PC-3 (cell line): ENCODE data around the gene CLEC19A. TPM values are rescaled to one million over a fixed set of nuclear protein-coding genes. Genes with fewer than 3 reads are reported as not detected.

Experiments used
- ATAC-seq: fragments of 200-7000 bp; cut with Tn5 transposase; 2 replicates; pipeline ENCODE4 v1.9.1; 2020; ENCODE audit warnings: mild to moderate bottlenecking, moderate library complexity
- BruUV-seq: library from RNA; stranded (reverse); fragments of 400-500 nt; replicated peaks from 2 replicates; lab custom pipeline; 2021; lab: Mats Ljungman, UMichigan
- CTCF ChIA-PET: fragments of 300-600 bp; sonication (Branson Sonifier 250); formaldehyde crosslinking; loops from one replicate; lab custom pipeline; 2022; ENCODE audit warnings: antibody characterized with exemption; lab: Charles Lee
- POLR2A ChIA-PET: fragments of 300-600 bp; sonication (Branson Sonifier 250); formaldehyde crosslinking; loops from one replicate; lab custom pipeline; 2022; ENCODE audit warnings: antibody characterized with exemption; ENCODE audit not compliant: unreplicated experiment; lab: Charles Lee
- DNase-seq: peaks from one replicate; pipeline ENCODE4 v3.0.0-alpha.2; 2015
- H2AFZ ChIP-seq: fragments of 300-600 bp; sonication (generic); 2 replicates; pipeline ENCODE4 v1.6.0; 2016; ENCODE audit warnings: antibody characterized with exemption, low read length
- H3F3A ChIP-seq: fragments of 300-600 bp; sonication (generic); one replicate; pipeline ENCODE4 v1.6.0; 2017; ENCODE audit warnings: antibody characterized with exemption, low read length, control low read depth, mild to moderate bottlenecking; ENCODE audit not compliant: unreplicated experiment
- H3K27ac ChIP-seq: fragments of 300-600 bp; sonication (generic); 2 replicates; pipeline ENCODE4 v1.5.1; 2016; ENCODE audit warnings: mild to moderate bottlenecking, low read length
- H3K27me3 ChIP-seq: fragments of 300-600 bp; sonication (generic); 2 replicates; pipeline ENCODE4 v1.6.1; 2016; ENCODE audit warnings: low read length, mixed read lengths
- H3K36me3 ChIP-seq: fragments of 300-600 bp; sonication (generic); 2 replicates; pipeline ENCODE4 v1.6.1; 2016; ENCODE audit warnings: low read depth, mixed run types, low read length, mixed read lengths
- H3K4me1 ChIP-seq: fragments of 300-600 bp; sonication (generic); 2 replicates; pipeline ENCODE4 v1.5.1; 2016; ENCODE audit warnings: low read length; ENCODE audit not compliant: insufficient read depth
- H3K4me2 ChIP-seq: fragments of 300-600 bp; sonication (generic); 2 replicates; pipeline ENCODE4 v1.6.0; 2016; ENCODE audit warnings: low read length
- H3K4me3 ChIP-seq: fragments of 300-600 bp; sonication (generic); 2 replicates; pipeline ENCODE4 v1.5.1; 2016; ENCODE audit warnings: mild to moderate bottlenecking, low read length, mixed read lengths
- H3K79me2 ChIP-seq: fragments of 300-600 bp; sonication (generic); 2 replicates; pipeline ENCODE4 v1.6.1; 2017; ENCODE audit warnings: low read length, mixed read lengths
- H3K9ac ChIP-seq: fragments of 300-600 bp; sonication (generic); 2 replicates; pipeline ENCODE4 v1.6.0; 2016; ENCODE audit warnings: mild to moderate bottlenecking, low read length
- H3K9me2 ChIP-seq: fragments of 300-600 bp; sonication (generic); replicated peaks from 2 replicates; pipeline ENCODE4 v1.6.1; 2016; ENCODE audit warnings: mixed run types, low read length, mixed read lengths
- H3K9me3 ChIP-seq: fragments of 300-600 bp; sonication (generic); 2 replicates; pipeline ENCODE4 v1.6.1; 2016; ENCODE audit warnings: low read length, mixed read lengths
- H4K20me1 ChIP-seq: fragments of 300-600 bp; sonication (generic); 2 replicates; pipeline ENCODE4 v1.6.1; 2016; ENCODE audit warnings: low read length, mixed read lengths
- EZH2 ChIP-seq: fragments of 300-600 bp; sonication (generic); IDR thresholded peaks from one replicate; pipeline ENCODE4 v1.6.1; 2017; ENCODE audit warnings: antibody characterized with exemption, mild to moderate bottlenecking, low read length; ENCODE audit not compliant: unreplicated experiment
- EZH2phosphoT487 ChIP-seq: fragments of 300-600 bp; sonication (generic); IDR thresholded peaks from 2 replicates; pipeline ENCODE4 v1.6.1; 2018; ENCODE audit warnings: mild to moderate bottlenecking, antibody characterized with exemption, low read length, borderline replicate concordance
- intact Hi-C: fragments of 100-400 bp; cut with micrococcal nuclease; formaldehyde crosslinking; loops from 2 replicates; pipeline ENCODE4 v1.9.0; 2023
- total RNA-seq: library from RNA; depleted of rRNA; stranded (reverse); fragments of >200 nt; gene quantifications from 2 replicates; pipeline ENCODE4 v1.2.3, GENCODE V29; 2014
- TF ChIP-seq, protein P1 (sequence below): fragments of 300-600 bp; sonication (generic); conservative IDR thresholded peaks from 2 replicates; pipeline ENCODE4 v1.5.1; 2017; ENCODE audit warnings: antibody characterized with exemption, low read depth, mild to moderate bottlenecking, low read length

The CLEC19A gene
- total RNA-seq, 1 experiment from 2014 or later: not detected

GRCh38 chr16:19274165-19274797 is 11.2 kb upstream of the CLEC19A start:
- BruUV-seq: no TSS peak
- ChIA-PET POLR2A (no interaction called here), CTCF (no interaction called here)
- Histone ChIP-seq H3K4me2 (no peak overlapping the region), H3F3A (no peaks in the 10 kb centered on the region), H3K4me1 (no peaks in the 10 kb centered on the region), H3K9ac (no peak overlapping the region), H2AFZ (no peak overlapping the region), H3K36me3 (no peaks in the 10 kb centered on the region), H3K4me3 (no peak overlapping the region), H3K9me3 (no peaks in the 10 kb centered on the region), H3K27me3 (no peaks in the 10 kb centered on the region), H3K27ac (no peak overlapping the region), H3K9me2 (no peaks in the 10 kb centered on the region), H3K79me2 (no peaks in the 10 kb centered on the region), H4K20me1 (no peaks in the 10 kb centered on the region)
- ATAC-seq: no peak
- TF ChIP-seq, protein P1, sequence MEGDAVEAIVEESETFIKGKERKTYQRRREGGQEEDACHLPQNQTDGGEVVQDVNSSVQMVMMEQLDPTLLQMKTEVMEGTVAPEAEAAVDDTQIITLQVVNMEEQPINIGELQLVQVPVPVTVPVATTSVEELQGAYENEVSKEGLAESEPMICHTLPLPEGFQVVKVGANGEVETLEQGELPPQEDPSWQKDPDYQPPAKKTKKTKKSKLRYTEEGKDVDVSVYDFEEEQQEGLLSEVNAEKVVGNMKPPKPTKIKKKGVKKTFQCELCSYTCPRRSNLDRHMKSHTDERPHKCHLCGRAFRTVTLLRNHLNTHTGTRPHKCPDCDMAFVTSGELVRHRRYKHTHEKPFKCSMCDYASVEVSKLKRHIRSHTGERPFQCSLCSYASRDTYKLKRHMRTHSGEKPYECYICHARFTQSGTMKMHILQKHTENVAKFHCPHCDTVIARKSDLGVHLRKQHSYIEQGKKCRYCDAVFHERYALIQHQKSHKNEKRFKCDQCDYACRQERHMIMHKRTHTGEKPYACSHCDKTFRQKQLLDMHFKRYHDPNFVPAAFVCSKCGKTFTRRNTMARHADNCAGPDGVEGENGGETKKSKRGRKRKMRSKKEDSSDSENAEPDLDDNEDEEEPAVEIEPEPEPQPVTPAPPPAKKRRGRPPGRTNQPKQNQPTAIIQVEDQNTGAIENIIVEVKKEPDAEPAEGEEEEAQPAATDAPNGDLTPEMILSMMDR: no peak
- TF ChIP-seq EZH2: no peak
- no peak for TF ChIP-seq EZH2phosphoT487
- no peak for DNase-seq
- intact Hi-C loops: no loop called here

- ChIA-PET POLR2A (no interaction called here), CTCF (no interaction called here)
- Histone ChIP-seq H3K36me3 (no peaks in the 10 kb centered on the region), H3F3A (no peaks in the 10 kb centered on the region), H2AFZ (no peak overlapping the region), H3K27me3 (no peaks in the 10 kb centered on the region), H4K20me1 (no peaks in the 10 kb centered on the region), H3K4me2 (no peak overlapping the region), H3K27ac (no peak overlapping the region), H3K4me3 (no peak overlapping the region), H3K9ac (no peak overlapping the region), H3K4me1 (peaks cover 2% of the 10 kb centered on the region), H3K9me3 (no peaks in the 10 kb centered on the region), H3K79me2 (no peaks in the 10 kb centered on the region), H3K9me2 (no peaks in the 10 kb centered on the region)
- DNase-seq (no peak), ATAC-seq (no peak)
- TF ChIP-seq, protein P1: no peak
- TF ChIP-seq EZH2 (no peak), EZH2phosphoT487 (no peak)
- intact Hi-C loops: no loop called here
- no TSS peak for BruUV-seq
Measured at GRCh38 chr16:19278403-19278802, 7.1 kb upstream of the CLEC19A start.

DNA sequence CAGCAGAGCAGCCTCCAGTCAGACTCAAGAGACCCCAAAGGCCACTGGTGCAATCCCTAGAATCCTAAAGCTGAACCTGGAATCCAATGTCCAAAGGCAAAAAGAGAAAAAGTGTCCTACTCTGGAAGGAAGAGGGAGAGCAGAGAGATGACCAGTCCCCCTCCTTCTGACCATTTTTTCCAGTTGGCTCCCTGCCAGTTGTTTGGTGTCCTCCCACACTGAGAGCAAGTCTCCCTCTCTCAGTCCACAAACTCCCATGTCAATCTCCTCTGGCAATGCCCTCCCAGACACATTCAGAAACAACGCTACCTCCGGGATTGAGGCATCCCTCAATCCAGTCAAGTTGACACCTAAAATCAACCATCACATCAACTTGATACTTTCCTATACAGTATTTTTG is 4.3 kb upstream of the CLEC19A start:
- POLR2A ChIA-PET: no interaction called here
- CTCF ChIA-PET: no interaction called here

More for the DNA sequence above, 4.3 kb upstream of the CLEC19A start:
- Histone ChIP-seq H3K4me2 (no peak overlapping the region), H4K20me1 (no peaks in the 10 kb centered on the region), H2AFZ (no peak overlapping the region), H3K9me2 (no peaks in the 10 kb centered on the region), H3K36me3 (no peaks in the 10 kb centered on the region), H3K9me3 (no peaks in the 10 kb centered on the region), H3K4me1 (peaks cover 8% of the 10 kb centered on the region), H3K79me2 (no peaks in the 10 kb centered on the region), H3K9ac (no peak overlapping the region), H3F3A (no peaks in the 10 kb centered on the region), H3K27ac (no peak overlapping the region), H3K27me3 (no peaks in the 10 kb centered on the region), H3K4me3 (no peak overlapping the region)
- intact Hi-C loops: no loop called here
- BruUV-seq: no TSS peak
- DNase-seq: no peak
- no peak for TF ChIP-seq EZH2phosphoT487
- no peak for TF ChIP-seq EZH2
- no peak for ATAC-seq
